KMS-11 (cell line): ENCODE measurements around the gene ZNF710.
"Not testable (repeated sequence)": the region's sequence is repeated elsewhere in the genome, so short reads cannot be mapped to it uniquely, and the experiment has no call there.

Experiments
- H2AFZ ChIP-seq: fragments of 200-600 bp; sonication (generic); 2 replicates; pipeline ENCODE4 v1.6.1; 2016; ENCODE audit warnings: antibody characterized with exemption, mixed run types, low read depth
- H3K27ac ChIP-seq: fragments of 200-600 bp; sonication (generic); 2 replicates; pipeline ENCODE4 v1.6.1; 2016; ENCODE audit warnings: mild to moderate bottlenecking, mixed run types
- H3K27me3 ChIP-seq: fragments of 200-600 bp; sonication (generic); 2 replicates; pipeline ENCODE4 v1.6.1; 2017; ENCODE audit warnings: mild to moderate bottlenecking, low read depth, mixed run types, moderate library complexity; ENCODE audit not compliant: insufficient read depth
- H3K36me3 ChIP-seq: fragments of 200-600 bp; sonication (generic); 2 replicates; pipeline ENCODE4 v1.6.1; 2017; ENCODE audit warnings: mild to moderate bottlenecking, mixed run types; ENCODE audit not compliant: insufficient read depth
- H3K4me1 ChIP-seq: fragments of 200-600 bp; sonication (generic); 2 replicates; pipeline ENCODE4 v1.6.1; 2016; ENCODE audit warnings: mild to moderate bottlenecking, low read depth, mixed run types; ENCODE audit not compliant: poor library complexity, severe bottlenecking
- H3K4me2 ChIP-seq: fragments of 200-600 bp; sonication (generic); 2 replicates; pipeline ENCODE4 v1.7.0; 2016; ENCODE audit warnings: mild to moderate bottlenecking, mixed run types
- H3K4me3 ChIP-seq: fragments of 200-600 bp; sonication (generic); IDR thresholded peaks from 2 replicates; pipeline ENCODE4 v1.6.1; 2017; ENCODE audit warnings: low read depth, low read length, mixed read lengths; ENCODE audit not compliant: insufficient read depth
- H3K79me2 ChIP-seq: fragments of 200-600 bp; sonication (generic); 2 replicates; pipeline ENCODE4 v1.6.1; 2016; ENCODE audit warnings: low read depth, mixed run types; ENCODE audit not compliant: insufficient read depth
- H3K9ac ChIP-seq: fragments of 200-600 bp; sonication (generic); 2 replicates; pipeline ENCODE4 v1.6.1; 2016; ENCODE audit warnings: mild to moderate bottlenecking, mixed run types
- H4K20me1 ChIP-seq: fragments of 200-600 bp; sonication (generic); 2 replicates; pipeline ENCODE4 v1.6.1; 2016; ENCODE audit warnings: mild to moderate bottlenecking, mixed run types; ENCODE audit not compliant: insufficient read depth
- CTCF ChIP-seq: fragments of 200-600 bp; sonication (generic); conservative IDR thresholded peaks from 2 replicates; pipeline ENCODE4 v1.6.1; 2017; ENCODE audit warnings: low read depth, mild to moderate bottlenecking, antibody characterized with exemption, low read length, moderate library complexity, mixed read lengths

ZNF710 gene

GRCh38 chr15:90001062-90001682 is at the start of gene ZNF710:
ZNF710 (plus strand) TSS chr15:90001324; CDS start chr15:90067138, 65,814 bp downstream.
- Histone ChIP-seq H3K9ac (peak within 1 kb of the TSS; percentile 80), H3K36me3 (no peaks in the 10 kb centered on the region), H3K4me1 (peaks cover 39% of the 10 kb centered on the region), H3K4me2 (peak within 1 kb of the TSS; percentile 95), H2AFZ (peak within 1 kb of the TSS; percentile 52; the same call in 1 of the 2 replicates), H4K20me1 (no peaks in the 10 kb centered on the region), H3K4me3 (no peak within 1 kb of the TSS), H3K27me3 (no peaks in the 10 kb centered on the region), H3K27ac (peak within 1 kb of the TSS; percentile 56), H3K79me2 (peaks cover 34% of the 10 kb centered on the region)
- TF ChIP-seq CTCF = no peak

- Histone ChIP-seq H3K4me3 (no peak overlapping the region), H3K79me2 (no peaks in the 10 kb centered on the region), H3K27me3 (no peaks in the 10 kb centered on the region), H3K9ac (no peak overlapping the region), H4K20me1 (no peaks in the 10 kb centered on the region), H3K4me1 (no peaks in the 10 kb centered on the region), H2AFZ (no peak overlapping the region), H3K36me3 (no peaks in the 10 kb centered on the region), H3K4me2 (no peak overlapping the region), H3K27ac (no peak overlapping the region)
- no peak for TF ChIP-seq CTCF
Observed at GRCh38 chr15:89954541-89954940, 46.6 kb upstream of the ZNF710 start.

GRCh38 chr15:89955449-89955998 is 45.6 kb upstream of the ZNF710 start:
- H3K27ac ChIP-seq, H3K4me2 ChIP-seq, H2AFZ ChIP-seq, H3K79me2 ChIP-seq, H4K20me1 ChIP-seq, H3K27me3 ChIP-seq, H3K9ac ChIP-seq, H3K4me1 ChIP-seq, H3K4me3 ChIP-seq, H3K36me3 ChIP-seq: not testable (repeated sequence)

- Histone ChIP-seq H3K27me3 (no peaks in the 10 kb centered on the region), H3K79me2 (no peaks in the 10 kb centered on the region), H4K20me1 (no peaks in the 10 kb centered on the region), H3K4me1 (no peaks in the 10 kb centered on the region), H3K4me2 (no peak overlapping the region), H2AFZ (no peak overlapping the region), H3K27ac (no peak overlapping the region), H3K36me3 (no peaks in the 10 kb centered on the region), H3K4me3 (no peak overlapping the region), H3K9ac (no peak overlapping the region)
- no peak for TF ChIP-seq CTCF
Observed at GRCh38 chr15:89958107-89958805, 42.9 kb upstream of the ZNF710 start.
